GM21515 (cell line): Measurements from ENCODE around the gene KDF1.
A peak's percentile ranks its signal among the peaks of the same experiment; 100 is the strongest.
"Not testable (repeated sequence)": the region's sequence is repeated elsewhere in the genome, so short reads cannot be mapped to it uniquely, and the experiment has no call there.

Experiments
- ATAC-seq: cut with Tn5 transposase; IDR thresholded peaks from one replicate; pipeline ENCODE4 v1.9.1; 2021; ENCODE audit not compliant: unreplicated experiment

KDF1 gene

DNA sequence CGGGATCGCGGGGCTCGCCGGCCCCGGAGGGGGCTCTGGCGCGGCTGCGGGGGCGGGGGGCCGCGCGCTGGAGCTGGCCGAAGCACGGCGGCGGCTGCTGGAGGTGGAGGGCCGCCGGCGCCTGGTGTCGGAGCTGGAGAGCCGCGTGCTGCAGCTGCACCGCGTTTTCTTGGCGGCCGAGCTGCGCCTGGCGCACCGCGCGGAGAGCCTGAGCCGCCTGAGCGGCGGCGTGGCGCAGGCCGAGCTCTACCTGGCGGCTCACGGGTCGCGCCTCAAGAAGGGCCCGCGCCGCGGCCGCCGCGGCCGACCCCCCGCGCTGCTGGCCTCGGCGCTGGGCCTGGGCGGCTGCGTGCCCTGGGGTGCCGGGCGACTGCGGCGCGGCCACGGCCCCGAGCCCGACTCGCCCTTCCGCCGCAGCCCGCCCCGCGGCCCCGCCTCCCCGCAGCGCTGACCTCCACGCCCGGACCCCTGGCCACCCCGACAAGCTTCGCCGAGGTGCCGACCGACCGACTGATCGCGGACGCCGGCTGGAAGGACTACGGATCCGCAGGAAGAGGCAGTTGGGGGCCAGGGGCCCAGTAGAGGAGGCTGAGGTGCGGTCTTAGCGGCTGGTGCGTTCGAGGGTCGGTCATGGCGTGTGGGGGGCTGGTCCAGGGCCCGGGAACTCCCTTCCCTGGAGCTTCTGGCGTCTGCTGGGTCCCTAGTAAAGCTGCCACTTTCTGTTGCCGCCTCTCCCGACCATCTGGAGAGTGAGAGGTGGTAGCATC is 33.9 kb upstream of the KDF1 start:
- peak; percentile 8 for ATAC-seq

DNA sequence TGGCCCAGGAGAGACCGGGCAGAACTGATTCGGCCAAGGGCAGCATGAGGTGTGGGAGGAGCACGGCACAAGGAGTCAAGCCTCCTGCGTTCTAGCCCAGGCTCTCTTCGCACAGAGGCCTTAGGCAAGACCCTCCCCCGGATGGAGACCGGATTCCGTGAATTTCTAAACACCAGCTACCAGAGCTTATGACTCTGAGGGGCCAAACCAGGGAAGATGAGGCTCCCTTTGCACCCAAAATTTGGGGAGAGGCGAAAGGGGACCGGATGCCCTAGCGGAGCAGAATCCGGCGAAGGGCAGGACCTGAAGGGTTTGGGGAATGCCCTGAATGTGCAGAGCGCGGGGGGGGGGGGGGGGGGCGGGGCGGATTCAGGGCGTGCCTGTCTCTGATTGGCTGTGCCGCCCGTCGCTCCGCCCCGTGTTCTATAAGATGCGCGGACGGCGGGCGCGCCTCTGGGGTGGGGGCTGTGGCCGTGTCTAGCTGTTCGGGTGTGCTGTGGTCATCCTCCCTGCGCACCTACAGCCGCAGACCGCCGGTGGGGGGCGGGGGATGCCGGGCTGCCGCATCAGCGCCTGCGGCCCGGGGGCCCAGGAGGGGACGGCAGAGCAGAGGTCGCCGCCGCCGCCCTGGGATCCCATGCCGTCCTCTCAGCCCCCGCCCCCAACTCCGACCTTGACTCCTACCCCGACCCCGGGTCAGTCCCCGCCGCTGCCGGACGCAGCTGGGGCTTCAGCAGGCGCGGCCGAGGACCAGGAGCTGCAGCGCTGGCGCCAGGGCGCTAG is 33.2 kb upstream of the KDF1 start, which contains the start of gene TRNP1:
Gene TRNP1, plus strand, starts transcription at position 456 of the 783 bp plus-strand sequence. Its CDS starts 95 bp downstream, at position 551.
- peak; percentile 44 for ATAC-seq

GRCh38 chr1:26991310-26992116 is 31.2 kb upstream of the KDF1 start:
- ATAC-seq: no peak

DNA sequence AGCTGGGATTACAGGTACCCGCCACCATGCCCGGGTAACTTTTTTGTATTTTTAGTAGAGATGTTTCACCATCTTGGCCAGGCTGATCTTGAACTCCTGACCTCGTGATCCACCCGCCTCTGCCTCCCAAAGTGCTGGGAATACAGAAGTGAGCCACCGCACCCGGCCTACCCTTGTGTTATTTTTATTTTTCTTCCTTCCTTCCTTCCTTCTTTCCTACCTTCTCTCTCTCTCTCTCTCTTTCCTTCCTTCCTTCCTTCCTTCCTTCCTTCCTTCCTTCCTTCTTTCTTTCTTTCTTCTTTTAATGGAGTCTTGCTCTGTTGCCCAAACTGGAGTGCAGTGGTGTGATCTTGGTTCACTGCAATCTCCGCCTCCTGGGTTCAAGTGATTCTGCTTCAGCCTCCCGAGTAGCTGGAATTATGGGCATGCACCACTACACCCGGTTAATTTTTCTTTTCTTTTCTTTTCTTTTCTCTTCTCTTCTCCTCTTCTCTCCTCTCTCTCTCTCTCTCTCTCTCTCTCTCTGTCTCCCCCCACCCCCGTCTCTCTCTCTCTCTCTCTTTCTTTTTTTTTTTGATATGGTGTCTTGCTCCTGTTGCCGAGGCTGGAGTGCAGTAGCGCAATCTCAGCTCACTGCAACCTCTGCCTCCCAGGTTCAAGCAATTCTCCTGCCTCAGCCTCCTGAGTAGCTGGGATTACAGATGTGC is 29.3 kb upstream of the KDF1 start:
- not testable (repeated sequence) for ATAC-seq

GRCh38 chr1:26986658-26987057 is 26.4 kb upstream of the KDF1 start:
- ATAC-seq: no peak

DNA sequence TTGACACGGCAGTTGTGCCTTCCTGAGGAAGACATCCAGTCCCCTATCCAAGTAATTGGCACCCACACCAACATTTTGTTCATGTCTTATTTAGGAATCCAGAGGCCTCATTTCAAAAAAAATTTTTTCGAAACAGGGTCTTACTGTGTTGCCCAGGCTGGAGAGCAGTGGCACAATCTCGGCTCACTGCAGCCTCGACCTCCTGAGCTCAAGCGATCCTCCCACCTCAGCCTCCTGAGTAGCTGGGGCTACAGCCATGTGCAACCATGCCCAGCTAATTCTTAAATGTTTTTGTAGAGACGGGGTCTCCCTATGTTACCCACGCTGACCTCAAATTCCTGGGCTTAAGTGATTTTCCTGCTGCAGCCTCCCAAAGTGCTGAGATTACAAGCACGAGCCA is 24.0 kb upstream of the KDF1 start:
- ATAC-seq: no peak

- ATAC-seq: no peak
Observed at GRCh38 chr1:26983863-26984262, 23.6 kb upstream of the KDF1 start.

- no peak for ATAC-seq
Observed at GRCh38 chr1:26981146-26981846, 21.0 kb upstream of the KDF1 start.

- ATAC-seq: no peak
Observed at GRCh38 chr1:26978901-26979300, 18.6 kb upstream of the KDF1 start.

DNA sequence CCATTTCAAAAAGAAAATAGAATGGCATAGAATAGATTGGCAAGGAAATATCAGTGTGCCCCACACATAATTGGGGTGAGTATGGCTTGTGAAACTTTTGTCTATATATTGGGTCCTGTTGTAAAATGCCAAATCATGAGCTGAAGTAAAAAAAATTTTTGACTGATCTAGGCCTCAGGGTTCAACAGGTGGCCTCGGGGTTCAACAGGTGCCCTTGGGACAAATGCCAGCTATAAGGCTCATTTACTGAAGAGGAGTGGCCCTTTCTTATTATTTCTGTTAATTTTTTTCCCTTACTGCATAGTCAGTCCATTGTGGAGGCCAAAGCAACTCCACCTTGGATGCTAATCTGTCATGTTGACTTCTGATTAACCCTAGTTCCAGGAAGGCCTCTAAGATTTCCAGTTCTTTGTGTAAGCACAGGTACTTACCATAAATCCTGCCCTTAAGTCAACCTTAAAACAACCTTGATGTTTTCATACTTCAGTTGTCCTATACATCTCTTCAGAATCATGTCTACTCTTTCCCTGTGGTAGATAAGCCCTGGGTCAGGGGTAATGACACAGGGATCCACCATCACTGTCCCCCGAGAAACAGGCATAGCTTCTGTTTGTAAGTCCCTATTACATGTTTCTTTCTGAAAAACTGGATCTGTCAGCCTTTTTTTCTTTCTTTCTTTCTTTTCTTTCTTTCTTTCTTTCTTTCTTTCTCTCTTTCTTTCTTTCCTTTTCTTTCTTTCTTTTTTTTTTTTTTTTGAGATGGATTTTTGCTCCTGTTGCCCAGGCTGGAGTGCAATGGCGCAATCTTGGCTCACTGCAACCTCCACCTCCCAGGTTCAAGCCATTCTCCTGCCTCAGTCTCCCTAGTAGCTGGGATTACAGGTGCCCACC is 16.6 kb upstream of the KDF1 start:
- no peak for ATAC-seq

- no peak for ATAC-seq
Observed at GRCh38 chr1:26972821-26973220, 12.6 kb upstream of the KDF1 start.

GRCh38 chr1:26972390-26972789 is 12.1 kb upstream of the KDF1 start:
- no peak for ATAC-seq

- no peak for ATAC-seq
Observed at GRCh38 chr1:26971590-26971989, 11.3 kb upstream of the KDF1 start.

DNA sequence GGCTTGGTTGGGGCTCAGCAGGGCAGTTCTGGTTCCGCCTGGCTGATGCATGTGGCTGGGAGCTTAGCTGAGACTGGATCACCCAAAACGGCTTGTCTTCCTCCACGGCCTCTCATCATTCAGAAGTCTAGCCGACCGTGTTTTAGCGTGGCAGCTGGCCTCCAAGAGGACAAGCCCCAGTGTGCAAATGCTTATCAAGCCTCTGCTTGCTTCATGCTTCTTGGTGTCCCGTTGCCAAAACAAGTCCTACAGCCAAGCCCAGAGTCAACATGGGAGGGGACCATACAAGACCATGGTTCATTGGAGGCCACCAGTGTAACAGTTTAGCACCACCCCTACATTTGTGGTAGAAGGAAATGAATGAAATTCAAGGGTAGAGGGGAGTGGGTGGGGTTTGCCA is 10.5 kb upstream of the KDF1 start:
- ATAC-seq: no peak

GRCh38 chr1:26965628-26966027 is 5.4 kb upstream of the KDF1 start:
- ATAC-seq: no peak

GRCh38 chr1:26965213-26965612 is 4.9 kb upstream of the KDF1 start:
- no peak for ATAC-seq

DNA sequence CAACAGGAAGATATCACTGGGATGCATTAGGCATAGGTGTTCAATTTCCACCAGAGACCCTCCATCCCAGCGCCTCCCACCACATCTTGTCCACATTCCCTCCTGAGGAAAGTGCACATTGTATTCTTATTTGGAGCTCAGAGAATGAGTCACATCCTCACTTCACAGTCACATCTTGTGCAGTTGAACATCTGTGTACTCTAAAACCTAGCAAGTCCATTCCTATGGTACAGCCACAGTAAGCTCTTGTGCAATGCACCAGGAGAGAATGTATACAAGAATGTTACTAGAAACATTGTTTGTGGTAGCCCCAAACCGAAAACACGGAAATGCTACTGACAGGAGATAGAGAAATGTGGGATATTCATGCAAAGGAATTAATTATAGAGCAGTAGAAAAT is 1.6 kb upstream of the KDF1 start:
- ATAC-seq: no peak

DNA sequence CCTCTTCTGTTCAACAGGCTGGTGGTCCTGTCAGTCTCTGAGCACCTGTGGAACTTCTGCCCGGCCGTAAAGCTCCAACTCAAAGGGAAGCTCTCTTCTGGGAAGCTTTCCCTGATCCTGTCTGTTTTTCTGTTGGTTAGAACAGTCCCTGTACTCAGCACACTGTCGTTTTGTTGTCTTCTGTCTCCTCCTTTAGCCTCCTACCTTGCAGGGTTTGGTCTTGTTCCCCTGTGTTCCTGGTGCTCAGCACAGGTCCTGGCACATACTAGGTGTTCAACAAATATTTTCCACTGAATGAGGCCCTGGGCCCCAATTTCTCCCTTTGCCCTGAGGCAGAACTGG is 328 bp upstream of the KDF1 start:
- no peak for ATAC-seq

GRCh38 chr1:26959270-26959669 is 998 bp downstream of the KDF1 start:
- ATAC-seq: no peak
